Epithelial cell of alveolus of lung (primary cell): ENCODE data around the gene L3MBTL2. TPM values are rescaled to one million over a fixed set of nuclear protein-coding genes. Genes with fewer than 3 reads are reported as not detected.

Experiments used
- total RNA-seq: library from RNA; depleted of rRNA; stranded (reverse); fragments of >200 nt; gene quantifications from 2 replicates; pipeline ENCODE4 v1.2.1, GENCODE V29; 2015

The L3MBTL2 gene
- total RNA-seq = 12.7 and 16.4 TPM in 2 replicates

DNA sequence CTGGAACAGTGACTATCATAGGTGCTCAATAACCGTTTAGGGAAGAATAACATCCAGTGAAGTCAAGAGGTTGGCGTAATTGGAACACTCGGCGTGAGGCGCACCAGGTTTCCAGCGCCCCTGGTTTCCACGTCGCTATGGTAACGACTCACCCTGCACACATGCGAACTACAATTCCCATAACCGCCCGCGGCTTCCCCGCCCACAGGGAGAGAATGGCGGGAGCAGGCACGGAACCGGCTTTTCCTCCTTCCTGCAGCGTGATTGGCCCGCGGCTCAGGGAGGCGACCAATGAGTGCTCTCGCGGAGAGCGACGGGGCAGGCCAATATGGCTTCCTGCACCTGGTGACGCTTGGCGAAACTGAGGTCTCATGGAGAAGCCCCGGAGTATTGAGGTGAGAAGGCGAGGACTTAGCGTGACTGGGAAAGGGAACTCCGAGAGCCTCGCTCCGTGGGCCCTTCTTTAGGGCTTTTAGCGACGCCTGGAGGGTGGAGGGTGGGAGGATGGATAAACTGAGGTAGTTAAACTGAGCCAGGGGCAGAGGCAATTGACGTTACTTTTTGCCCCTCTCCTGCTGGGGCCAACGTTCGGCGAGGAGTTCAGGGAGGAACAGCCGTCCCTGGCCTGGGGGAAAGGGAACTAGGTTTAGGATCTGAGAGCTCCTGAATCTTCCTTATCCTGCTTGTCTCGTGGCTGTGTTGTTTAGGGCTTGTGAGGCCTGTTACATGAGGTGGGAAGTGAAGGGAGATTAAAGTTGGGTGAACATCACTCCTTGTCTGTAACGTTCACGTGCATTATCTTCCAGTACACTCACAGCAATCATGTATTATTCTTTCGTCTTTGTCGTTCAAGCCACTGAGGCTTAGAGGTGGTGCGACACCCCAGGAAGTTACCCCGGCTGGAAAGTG, at the start of gene L3MBTL2:
Gene L3MBTL2, plus strand, starts transcription at position 321 of the 909 bp plus-strand sequence. Its CDS starts 51 bp downstream, at position 372.

DNA sequence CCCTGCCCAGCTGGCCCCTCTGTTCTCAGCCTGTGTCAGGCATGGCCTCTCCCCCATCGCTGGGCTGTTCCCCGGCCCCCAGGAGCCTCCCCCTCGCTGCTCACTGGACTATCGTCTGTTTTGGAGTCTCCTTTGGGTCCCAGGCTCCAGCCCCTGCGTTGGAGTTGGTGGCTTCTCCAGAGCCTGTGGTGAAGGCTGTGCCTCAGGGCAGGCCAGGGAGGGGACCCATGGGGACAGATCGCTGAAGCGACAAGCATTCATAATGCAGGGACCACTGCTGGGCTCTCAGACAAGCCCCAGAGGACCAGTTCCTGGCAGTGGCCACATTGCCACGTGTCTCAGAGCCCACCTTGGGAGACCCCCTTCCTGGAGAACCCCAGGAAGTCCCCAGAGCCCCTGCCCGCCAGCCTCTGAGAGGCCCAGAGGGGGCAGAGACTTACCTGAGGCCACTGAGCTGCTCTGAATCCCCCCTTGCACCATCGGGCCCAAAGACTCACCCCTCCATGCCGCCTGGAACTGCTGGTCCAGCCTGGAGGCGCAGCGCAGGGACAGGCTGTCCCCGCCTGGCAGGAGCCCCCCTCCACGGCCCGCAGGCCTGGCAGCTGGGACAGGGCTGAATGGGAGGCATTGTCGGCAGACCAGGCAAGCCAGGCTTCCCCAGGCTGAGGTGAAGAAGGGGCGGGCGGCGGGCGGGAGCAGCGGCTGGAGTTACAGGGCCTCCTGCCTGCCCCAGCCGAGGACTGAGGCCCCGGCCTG, 35.4 kb downstream of the L3MBTL2 start, which contains the start of gene CHADL:
Gene CHADL, minus strand, starts transcription at position 555 of the 756 bp plus-strand sequence. Its CDS starts 50 bp downstream, at position 505.

Other genes starting within 250 kb of the L3MBTL2 start
- gene EP300, start 112.7 kb upstream of the L3MBTL2 start, total RNA-seq = 24.3 and 57.1 TPM in 2 replicates
- 0.26 and 0.80 TPM in 2 replicates for gene CHADL, start 35.6 kb downstream of the L3MBTL2 start, total RNA-seq
- gene RANGAP1, start 80.9 kb downstream of the L3MBTL2 start, total RNA-seq = 36.5 and 94.5 TPM in 2 replicates
- gene ZC3H7B, start 96.2 kb downstream of the L3MBTL2 start, total RNA-seq = 35.5 and 44.1 TPM in 2 replicates
- 5.3 and 7.1 TPM in 2 replicates for gene TEF, start 176.6 kb downstream of the L3MBTL2 start, total RNA-seq
- gene TOB2, start 241.5 kb downstream of the L3MBTL2 start, total RNA-seq = 24.3 and 45.7 TPM in 2 replicates